Gastrocnemius medialis (tissue), 4 donors: ENCODE results near the gene CKAP5.

Experiments
- POLR2A ChIP-seq, 2 donors: fragments of 450-650 bp; IDR thresholded peaks; one replicate each; pipeline ENCODE4 v1.6.1; 2017; ENCODE audit warnings: antibody characterized with exemption in 2 of 2, mild to moderate bottlenecking in 2 of 2, moderate library complexity in 2 of 2
- TF ChIP-seq, protein P1 (sequence below), 5 experiments: fragments of 450-650 bp in 3 of 5; fragments of 200-600 bp in 2 of 5; sonication (generic) in 2 of 5; IDR thresholded peaks in 4 of 5; conservative IDR thresholded peaks in 1 of 5; 1 replicate in 4 of 5; 2 replicates in 1 of 5; pipeline ENCODE4 v1.5.1; 2016 to 2019; ENCODE audit warnings: antibody characterized with exemption in 5 of 5, mild to moderate bottlenecking in 3 of 5, moderate library complexity in 3 of 5

DNA sequence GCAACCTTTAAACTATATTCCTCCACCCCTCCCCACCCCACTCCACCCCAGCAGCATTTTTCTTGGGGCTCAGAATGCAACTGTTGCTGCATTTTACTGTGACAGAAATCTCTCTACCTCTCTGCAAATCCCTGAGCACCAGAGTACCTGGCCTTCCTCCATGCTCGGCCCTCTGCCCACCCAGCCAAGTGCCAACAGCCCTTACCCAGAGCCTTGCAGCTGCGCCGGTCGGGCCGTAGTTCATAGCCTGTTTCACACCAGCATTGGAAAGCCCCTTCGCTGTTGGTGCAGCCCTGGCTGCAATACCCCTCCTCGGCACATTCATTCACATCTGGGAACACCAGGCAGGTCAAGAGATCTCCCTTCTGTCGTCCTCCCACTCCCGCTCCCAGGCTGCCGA is 48.9 kb upstream of the CKAP5 start:
- TF ChIP-seq POLR2A (IDR thresholded peaks at IDR 0.05), result no peak
- TF ChIP-seq, protein P1, sequence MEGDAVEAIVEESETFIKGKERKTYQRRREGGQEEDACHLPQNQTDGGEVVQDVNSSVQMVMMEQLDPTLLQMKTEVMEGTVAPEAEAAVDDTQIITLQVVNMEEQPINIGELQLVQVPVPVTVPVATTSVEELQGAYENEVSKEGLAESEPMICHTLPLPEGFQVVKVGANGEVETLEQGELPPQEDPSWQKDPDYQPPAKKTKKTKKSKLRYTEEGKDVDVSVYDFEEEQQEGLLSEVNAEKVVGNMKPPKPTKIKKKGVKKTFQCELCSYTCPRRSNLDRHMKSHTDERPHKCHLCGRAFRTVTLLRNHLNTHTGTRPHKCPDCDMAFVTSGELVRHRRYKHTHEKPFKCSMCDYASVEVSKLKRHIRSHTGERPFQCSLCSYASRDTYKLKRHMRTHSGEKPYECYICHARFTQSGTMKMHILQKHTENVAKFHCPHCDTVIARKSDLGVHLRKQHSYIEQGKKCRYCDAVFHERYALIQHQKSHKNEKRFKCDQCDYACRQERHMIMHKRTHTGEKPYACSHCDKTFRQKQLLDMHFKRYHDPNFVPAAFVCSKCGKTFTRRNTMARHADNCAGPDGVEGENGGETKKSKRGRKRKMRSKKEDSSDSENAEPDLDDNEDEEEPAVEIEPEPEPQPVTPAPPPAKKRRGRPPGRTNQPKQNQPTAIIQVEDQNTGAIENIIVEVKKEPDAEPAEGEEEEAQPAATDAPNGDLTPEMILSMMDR (IDR thresholded peaks at IDR 0.05 in 4 of 5, conservative IDR thresholded peaks at IDR 0.05 in 1 of 5), result no peak
